ENCODE measurements around the gene TMPRSS15.

The TMPRSS15 gene

GRCh38 chr21:18334066-18334465, 69.5 kb downstream of the TMPRSS15 start:
- H2AFZ ChIP-seq (ENCODE audit: low read depth, low read length) = no peak overlapping the region
- TF ChIP-seq, protein P1, sequence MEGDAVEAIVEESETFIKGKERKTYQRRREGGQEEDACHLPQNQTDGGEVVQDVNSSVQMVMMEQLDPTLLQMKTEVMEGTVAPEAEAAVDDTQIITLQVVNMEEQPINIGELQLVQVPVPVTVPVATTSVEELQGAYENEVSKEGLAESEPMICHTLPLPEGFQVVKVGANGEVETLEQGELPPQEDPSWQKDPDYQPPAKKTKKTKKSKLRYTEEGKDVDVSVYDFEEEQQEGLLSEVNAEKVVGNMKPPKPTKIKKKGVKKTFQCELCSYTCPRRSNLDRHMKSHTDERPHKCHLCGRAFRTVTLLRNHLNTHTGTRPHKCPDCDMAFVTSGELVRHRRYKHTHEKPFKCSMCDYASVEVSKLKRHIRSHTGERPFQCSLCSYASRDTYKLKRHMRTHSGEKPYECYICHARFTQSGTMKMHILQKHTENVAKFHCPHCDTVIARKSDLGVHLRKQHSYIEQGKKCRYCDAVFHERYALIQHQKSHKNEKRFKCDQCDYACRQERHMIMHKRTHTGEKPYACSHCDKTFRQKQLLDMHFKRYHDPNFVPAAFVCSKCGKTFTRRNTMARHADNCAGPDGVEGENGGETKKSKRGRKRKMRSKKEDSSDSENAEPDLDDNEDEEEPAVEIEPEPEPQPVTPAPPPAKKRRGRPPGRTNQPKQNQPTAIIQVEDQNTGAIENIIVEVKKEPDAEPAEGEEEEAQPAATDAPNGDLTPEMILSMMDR (IDR thresholded peaks at IDR 0.05; ENCODE audit: low read depth, low read length) = no peak
- no peak for TF ChIP-seq EZH2phosphoT487 (IDR thresholded peaks at IDR 0.05; ENCODE audit: low read depth)
- no peak overlapping the region for H3K4me3 ChIP-seq (ENCODE audit: low read length)

GRCh38 chr21:18318156-18318555, 85.4 kb downstream of the TMPRSS15 start:
- no peaks in the 10 kb centered on the region for H3K36me3 ChIP-seq (replicated peaks; ENCODE audit: low read depth, low read length)
- no peaks in the 10 kb centered on the region for H4K20me1 ChIP-seq (ENCODE audit: insufficient read depth, low read length)
- no peak overlapping the region for H2AFZ ChIP-seq (ENCODE audit: low read depth, low read length)
- no peaks in the 10 kb centered on the region for H3K79me2 ChIP-seq (ENCODE audit: low read length)
- no peaks in the 10 kb centered on the region for H3K4me1 ChIP-seq (ENCODE audit: low read length)
- H3K4me3 ChIP-seq (ENCODE audit: low read length) = no peak overlapping the region
- TF ChIP-seq, protein P1 (IDR thresholded peaks at IDR 0.05; ENCODE audit: low read depth, low read length) = no peak
- no peak for TF ChIP-seq EZH2phosphoT487 (IDR thresholded peaks at IDR 0.05; ENCODE audit: low read depth)
- H3K9me3 ChIP-seq (ENCODE audit: insufficient read depth, low read length) = no peaks in the 10 kb centered on the region
- no peak overlapping the region for H3K9ac ChIP-seq (ENCODE audit: low read length)
- no peak overlapping the region for H3K4me2 ChIP-seq (ENCODE audit: low read length)
- H3K27me3 ChIP-seq (ENCODE audit: low read depth, low read length) = no peaks in the 10 kb centered on the region
- H3K27ac ChIP-seq (ENCODE audit: low read length) = no peak overlapping the region

More at GRCh38 chr21:18334066-18334465, 69.5 kb downstream of the TMPRSS15 start:
- H3K4me1 ChIP-seq (ENCODE audit: low read length) = no peaks in the 10 kb centered on the region
- no peaks in the 10 kb centered on the region for H3K36me3 ChIP-seq (replicated peaks; ENCODE audit: low read depth, low read length)
- no peaks in the 10 kb centered on the region for H4K20me1 ChIP-seq (ENCODE audit: insufficient read depth, low read length)
- H3K9me3 ChIP-seq (ENCODE audit: insufficient read depth, low read length) = no peaks in the 10 kb centered on the region
- no peak overlapping the region for H3K27ac ChIP-seq (ENCODE audit: low read length)
- H3K9ac ChIP-seq (ENCODE audit: low read length) = no peak overlapping the region
- no peaks in the 10 kb centered on the region for H3K27me3 ChIP-seq (ENCODE audit: low read depth, low read length)
- H3K4me2 ChIP-seq (ENCODE audit: low read length) = no peak overlapping the region
- H3K79me2 ChIP-seq (ENCODE audit: low read length) = no peaks in the 10 kb centered on the region

DNA sequence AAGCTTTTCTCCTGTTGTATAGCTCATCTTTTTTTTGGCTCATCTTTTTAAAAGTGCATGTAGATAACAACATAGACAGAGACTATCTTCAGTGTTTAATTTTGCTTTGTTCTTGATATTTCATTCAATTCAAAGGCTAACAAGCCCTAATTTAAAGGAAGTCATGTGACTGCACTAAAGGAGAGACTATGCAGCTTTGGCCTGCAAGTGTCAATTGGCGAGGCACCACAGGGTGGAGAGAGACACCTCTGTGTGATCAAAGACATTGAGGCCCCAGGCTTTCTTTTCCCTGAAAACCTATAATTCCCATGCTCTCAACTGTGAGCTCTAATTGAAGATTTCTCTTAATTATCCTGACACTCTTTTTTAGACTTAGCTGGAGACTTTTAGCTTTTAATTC, 105.4 kb downstream of the TMPRSS15 start:
- H3K4me3 ChIP-seq (ENCODE audit: low read length) = no peak overlapping the region
- no peak overlapping the region for H3K9ac ChIP-seq (ENCODE audit: low read length)
- H2AFZ ChIP-seq (ENCODE audit: low read depth, low read length) = no peak overlapping the region
- no peaks in the 10 kb centered on the region for H3K36me3 ChIP-seq (replicated peaks; ENCODE audit: low read depth, low read length)
- no peaks in the 10 kb centered on the region for H3K4me1 ChIP-seq (ENCODE audit: low read length)
- no peaks in the 10 kb centered on the region for H3K27me3 ChIP-seq (ENCODE audit: low read depth, low read length)
- no peaks in the 10 kb centered on the region for H3K9me3 ChIP-seq (ENCODE audit: insufficient read depth, low read length)
- H4K20me1 ChIP-seq (ENCODE audit: insufficient read depth, low read length) = no peaks in the 10 kb centered on the region
- H3K4me2 ChIP-seq (ENCODE audit: low read length) = no peak overlapping the region
- H3K79me2 ChIP-seq (ENCODE audit: low read length) = no peaks in the 10 kb centered on the region
- H3K27ac ChIP-seq (ENCODE audit: low read length) = no peak overlapping the region
- TF ChIP-seq, protein P1 (IDR thresholded peaks at IDR 0.05; ENCODE audit: low read depth, low read length) = no peak
- TF ChIP-seq EZH2phosphoT487 (IDR thresholded peaks at IDR 0.05; ENCODE audit: low read depth) = no peak

DNA sequence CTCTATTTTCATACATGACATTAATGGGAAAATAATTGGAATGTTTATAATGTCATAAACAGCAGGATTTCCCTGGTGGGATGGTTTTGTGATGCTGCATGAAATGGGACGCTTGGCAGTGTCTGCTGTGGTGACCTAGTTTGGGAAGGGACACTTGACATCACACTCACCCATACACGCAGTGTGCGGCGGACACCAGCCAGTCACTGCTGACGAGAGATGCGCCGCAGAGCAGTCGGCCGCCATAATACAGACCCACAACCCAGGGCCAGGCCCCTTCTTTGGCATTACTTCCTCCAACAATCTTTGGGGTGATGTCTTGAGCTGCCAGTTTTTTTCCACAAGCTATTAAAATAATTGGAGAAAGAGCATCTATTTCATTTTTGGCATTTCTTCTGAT, 109.5 kb downstream of the TMPRSS15 start:
- Histone ChIP-seq H3K9ac (ENCODE audit: low read length) (no peak overlapping the region), H3K4me1 (ENCODE audit: low read length) (no peaks in the 10 kb centered on the region), H3K27me3 (ENCODE audit: low read depth, low read length) (no peaks in the 10 kb centered on the region), H4K20me1 (ENCODE audit: insufficient read depth, low read length) (no peaks in the 10 kb centered on the region), H2AFZ (ENCODE audit: low read depth, low read length) (no peak overlapping the region), H3K9me3 (ENCODE audit: insufficient read depth, low read length) (no peaks in the 10 kb centered on the region), H3K79me2 (ENCODE audit: low read length) (no peaks in the 10 kb centered on the region), H3K27ac (ENCODE audit: low read length) (no peak overlapping the region), H3K36me3 (replicated peaks; ENCODE audit: low read depth, low read length) (no peaks in the 10 kb centered on the region), H3K4me3 (ENCODE audit: low read length) (no peak overlapping the region), H3K4me2 (ENCODE audit: low read length) (no peak overlapping the region)
- TF ChIP-seq, protein P1 (IDR thresholded peaks at IDR 0.05; ENCODE audit: low read depth, low read length) = no peak
- TF ChIP-seq EZH2phosphoT487 (IDR thresholded peaks at IDR 0.05; ENCODE audit: low read depth) = no peak
